Measurements from ENCODE around the gene MUC6.
A peak's percentile ranks its signal among the peaks of the same experiment; 100 is the strongest.

The MUC6 gene

GRCh38 chr11:1050581-1051355, 14.2 kb upstream of the MUC6 start:
- DNase-seq: peak; percentile 57

GRCh38 chr11:1049911-1050580, 13.5 kb upstream of the MUC6 start:
- DNase-seq: no peak

- DNase-seq: no peak
Measured at GRCh38 chr11:1049431-1049891, 12.9 kb upstream of the MUC6 start.

GRCh38 chr11:1049071-1049405, 12.5 kb upstream of the MUC6 start:
- DNase-seq: no peak

GRCh38 chr11:1048375-1049070, 12.0 kb upstream of the MUC6 start:
- no peak for DNase-seq

- no peak for DNase-seq
Measured at GRCh38 chr11:1047595-1048156, 11.2 kb upstream of the MUC6 start.

DNA sequence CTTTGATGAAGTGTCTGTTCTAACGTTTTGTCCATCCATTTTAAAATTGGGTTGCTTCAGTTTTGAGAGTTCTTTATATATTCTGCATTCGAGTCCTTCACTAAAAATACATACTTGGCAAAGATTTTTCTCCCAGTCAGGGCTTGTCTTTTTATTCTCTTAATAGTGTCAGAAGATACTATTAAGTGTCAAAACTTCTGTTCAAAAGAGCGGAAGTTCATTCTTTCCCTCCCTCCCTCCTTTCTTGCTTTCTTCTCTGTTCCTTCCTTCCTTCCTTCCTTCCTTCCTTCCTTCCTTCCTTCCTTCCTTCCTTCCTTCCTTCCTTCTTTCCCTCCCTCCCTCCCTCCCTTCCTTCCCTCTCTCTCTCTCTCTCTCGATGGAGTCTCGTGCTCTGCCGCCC, 7.6 kb upstream of the MUC6 start:
- DNase-seq: no peak

GRCh38 chr11:1043563-1044096, 7.1 kb upstream of the MUC6 start:
- no peak for DNase-seq

GRCh38 chr11:1042626-1043562, 6.4 kb upstream of the MUC6 start:
- DNase-seq: no peak

- no peak for DNase-seq
Measured at GRCh38 chr11:1041936-1042608, 5.6 kb upstream of the MUC6 start.

DNA sequence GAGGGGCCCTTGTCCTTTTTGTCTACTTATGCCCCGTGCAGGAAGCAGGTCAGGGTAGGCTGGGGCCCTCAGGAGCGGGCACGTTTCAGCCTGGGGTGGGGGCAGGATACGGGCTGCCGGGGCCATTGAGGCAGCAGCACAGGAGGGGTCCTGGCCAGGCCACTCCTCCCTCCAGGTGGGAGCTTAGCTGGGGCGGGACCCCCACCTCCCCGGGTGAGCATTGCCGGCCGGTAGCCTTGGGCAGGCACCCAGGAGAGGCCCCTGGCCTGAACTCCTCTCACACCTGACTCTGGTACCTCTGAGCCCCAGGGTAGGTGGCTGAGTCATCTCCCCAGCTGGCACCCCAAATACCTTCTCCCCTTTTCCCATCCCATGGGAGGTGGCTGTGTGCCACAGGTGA, 5.0 kb upstream of the MUC6 start:
- DNase-seq: no peak

DNA sequence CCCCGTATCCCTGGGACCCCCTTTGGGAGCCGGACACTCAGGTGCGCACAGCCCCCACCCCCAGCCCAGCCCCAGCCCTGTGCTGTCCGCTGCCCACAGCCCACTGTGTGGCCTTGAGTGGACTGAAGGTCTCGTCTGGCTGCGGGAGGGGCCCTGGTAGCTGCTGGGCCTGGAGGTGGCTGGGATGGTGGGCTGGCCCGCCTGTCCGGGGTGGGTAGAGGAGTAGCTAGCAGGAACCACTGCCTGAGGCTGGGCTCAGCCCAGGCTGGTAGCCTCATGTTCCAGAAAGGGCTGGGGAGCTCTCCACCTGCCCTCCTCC, 4.6 kb upstream of the MUC6 start:
- no peak for DNase-seq

DNA sequence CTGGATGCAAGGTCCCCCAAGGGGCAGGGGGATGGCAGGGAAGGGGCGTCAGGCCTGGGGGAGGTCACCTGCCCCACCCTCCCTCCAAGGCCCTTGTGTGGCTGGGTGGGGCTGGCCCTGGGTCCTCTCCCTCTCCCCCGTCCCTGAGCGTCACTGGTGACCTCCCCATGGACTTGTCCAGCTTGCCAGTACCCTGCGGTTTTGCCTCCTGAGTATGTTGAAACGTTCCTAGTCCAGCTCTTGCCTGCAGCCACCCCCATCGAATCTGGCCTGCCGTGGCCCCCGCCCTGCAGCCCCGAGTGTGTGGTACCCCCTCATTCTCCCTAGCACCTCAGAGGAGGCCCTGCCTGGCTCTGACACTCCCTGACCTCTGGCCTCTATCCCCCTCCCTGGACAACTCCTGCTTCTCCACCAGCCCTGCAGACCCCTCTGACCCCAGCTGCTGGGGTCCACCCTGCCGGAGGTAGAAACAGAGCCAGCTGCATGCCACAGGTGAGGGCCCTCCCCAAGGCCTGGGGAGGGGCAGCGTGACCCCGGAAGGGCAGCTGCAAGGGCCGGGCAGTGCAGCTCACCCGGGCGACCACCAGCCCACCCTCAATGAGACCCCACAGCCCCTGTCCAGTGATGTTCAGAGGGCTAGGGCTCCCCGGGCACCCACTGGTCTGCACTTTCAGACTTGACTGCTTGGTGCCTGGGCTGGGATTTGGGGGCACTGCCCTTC, 4.1 kb upstream of the MUC6 start:
- DNase-seq: no peak

GRCh38 chr11:1039481-1040427, 3.2 kb upstream of the MUC6 start:
- DNase-seq: no peak

- no peak for DNase-seq
Measured at GRCh38 chr11:1038921-1039320, 2.4 kb upstream of the MUC6 start.

DNA sequence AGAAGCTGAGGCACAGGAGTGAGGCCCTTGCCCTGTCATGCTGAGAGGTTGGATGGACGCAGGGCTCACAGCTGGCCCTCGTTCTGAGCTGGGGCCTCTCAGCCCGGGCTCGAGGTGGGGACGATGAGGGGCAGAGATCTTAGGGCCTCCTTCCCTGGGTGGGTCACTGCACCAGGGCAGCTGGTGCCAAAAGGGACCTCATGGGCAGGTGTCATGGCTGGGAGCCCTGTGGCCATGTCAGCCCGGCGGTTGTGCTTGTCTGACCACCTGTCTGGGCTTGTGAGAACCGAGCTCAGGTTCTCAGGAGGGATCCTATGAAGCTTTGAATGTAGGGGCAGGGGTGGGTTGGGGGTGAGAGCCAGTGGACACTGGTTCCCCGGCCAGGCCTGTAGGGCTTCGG, 1.8 kb upstream of the MUC6 start:
- DNase-seq: no peak

DNA sequence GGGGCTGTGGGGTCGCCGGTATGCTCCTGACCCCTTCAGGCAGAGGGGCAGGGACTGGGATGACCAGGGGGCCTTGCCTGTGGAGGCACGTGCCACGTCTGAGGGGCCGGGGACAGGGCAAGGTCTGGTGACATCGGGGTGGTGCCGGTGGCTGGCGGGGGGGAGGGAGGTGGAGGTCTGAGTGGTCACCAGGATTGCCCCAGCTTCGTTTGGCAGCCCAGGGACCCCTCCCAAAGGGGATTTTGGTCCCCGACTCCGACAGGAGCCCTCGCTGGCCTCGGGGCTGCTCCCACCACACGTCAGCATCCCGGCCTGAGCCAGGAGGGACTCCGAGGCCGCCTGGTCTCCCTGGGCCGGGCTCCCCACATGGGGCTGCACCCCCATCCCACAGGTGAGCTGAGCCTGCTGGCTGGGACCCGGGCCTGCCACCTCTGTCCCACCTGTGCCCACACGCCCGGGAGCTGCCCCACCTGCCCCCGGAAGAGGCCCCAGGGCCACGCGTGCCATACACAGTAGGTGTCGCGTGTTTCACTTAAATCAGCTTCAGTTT, 1.1 kb upstream of the MUC6 start:
- DNase-seq: no peak

DNA sequence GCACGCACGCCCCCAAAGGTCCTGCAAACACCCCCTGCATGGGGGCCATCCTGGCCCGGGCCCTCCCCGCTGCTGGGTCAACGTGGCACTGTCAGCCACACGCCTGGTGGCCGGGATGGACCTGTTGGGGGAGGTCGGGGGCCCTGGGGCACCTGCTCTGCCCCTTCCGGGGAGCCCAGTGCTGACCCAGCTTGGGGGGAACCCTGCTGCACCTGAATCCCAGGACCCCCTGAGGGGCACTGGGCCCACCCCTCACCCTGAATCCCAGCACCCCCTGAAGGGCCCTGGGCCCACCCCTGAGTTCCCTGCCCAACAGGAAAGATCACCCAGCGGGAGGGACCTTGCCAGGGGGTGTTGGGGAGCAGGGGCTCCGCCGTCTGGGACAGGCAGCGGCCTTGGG, 413 bp upstream of the MUC6 start:
- DNase-seq: no peak

- DNase-seq: no peak
Measured at GRCh38 chr11:1035577-1036283, 788 bp downstream of the MUC6 start.

Data from EL (cell line).